ENCODE measurements around the gene PLB1. TPM values are rescaled to one million over a fixed set of nuclear protein-coding genes. Genes with fewer than 3 reads are reported as not detected.
A peak's percentile ranks its signal among the peaks of the same experiment; 100 is the strongest.

Gene PLB1
- total and polyA plus RNA-seq, 5 donors: 0.86 to 2.7 (median 2.2) TPM

DNA sequence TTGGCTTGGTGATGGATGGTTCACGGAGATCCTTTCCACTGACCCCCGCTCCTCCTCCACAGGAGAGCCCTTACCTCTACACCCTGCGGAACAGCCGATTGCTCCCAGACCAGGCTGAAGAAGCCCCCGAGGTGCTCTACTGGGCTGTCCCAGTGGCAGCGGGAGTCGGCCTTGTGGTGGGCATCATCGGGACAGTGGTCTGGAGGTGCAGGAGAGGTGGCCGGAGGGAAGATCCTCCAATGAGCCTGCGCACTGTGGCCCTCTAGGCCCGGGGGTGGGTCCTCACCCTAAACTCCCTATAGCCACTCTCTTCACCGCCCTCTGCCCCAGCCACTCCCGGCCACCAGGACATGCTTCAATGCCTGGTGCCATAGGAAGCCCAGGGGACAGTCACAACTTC is 146.9 kb downstream of the PLB1 start:
- H3K4me3 ChIP-seq (ENCODE audit: low read length): no peak overlapping the region
- 97% methylated on average over 13 of the region's 13 CpGs for WGBS
- H3K9me3 ChIP-seq (ENCODE audit: control insufficient read depth, low read length): no peaks in the 10 kb centered on the region
- H3K27ac ChIP-seq (ENCODE audit: low read length): no peak overlapping the region
- H3K27me3 ChIP-seq (ENCODE audit: control insufficient read depth, insufficient read depth): no peaks in the 10 kb centered on the region
- H3K4me1 ChIP-seq (ENCODE audit: control insufficient read depth, insufficient read depth, low read length): peaks cover 5% of the 10 kb centered on the region
- ATAC-seq (no peak), DNase-seq (no peak)
- intact Hi-C loops (cut with DNase I): no loop called here

DNA sequence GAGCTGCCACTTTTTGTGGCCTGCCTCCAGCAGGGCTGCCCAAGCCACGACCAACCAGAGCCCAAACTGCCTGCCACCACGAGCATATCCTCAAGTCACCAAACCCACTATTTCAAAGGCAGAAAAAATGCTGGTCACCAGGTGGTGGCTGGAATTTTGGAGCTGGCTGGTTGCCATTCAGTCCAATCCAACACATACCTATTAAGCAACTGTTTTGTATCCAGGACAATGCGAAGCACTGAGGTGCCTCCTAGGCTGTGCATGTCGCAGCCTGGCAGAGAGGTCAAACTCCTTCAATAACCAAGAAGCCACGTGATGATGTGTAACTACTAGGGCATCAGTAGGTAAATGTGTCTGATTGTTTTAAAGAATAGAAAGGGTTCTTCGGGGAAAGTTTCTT is 147.5 kb downstream of the PLB1 start:
- intact Hi-C loops (cut with DNase I): no loop called here
- H3K4me3 ChIP-seq (ENCODE audit: low read length): no peak overlapping the region
- DNase-seq (no peak), ATAC-seq (no peak)
- H3K9me3 ChIP-seq (ENCODE audit: control insufficient read depth, low read length): no peaks in the 10 kb centered on the region
- H3K27ac ChIP-seq (ENCODE audit: low read length): no peak overlapping the region
- WGBS: 87% methylated on average over 6 of the region's 6 CpGs
- no peaks in the 10 kb centered on the region for H3K27me3 ChIP-seq (ENCODE audit: control insufficient read depth, insufficient read depth)
- H3K4me1 ChIP-seq (ENCODE audit: control insufficient read depth, insufficient read depth, low read length): peaks cover 2% of the 10 kb centered on the region

DNA sequence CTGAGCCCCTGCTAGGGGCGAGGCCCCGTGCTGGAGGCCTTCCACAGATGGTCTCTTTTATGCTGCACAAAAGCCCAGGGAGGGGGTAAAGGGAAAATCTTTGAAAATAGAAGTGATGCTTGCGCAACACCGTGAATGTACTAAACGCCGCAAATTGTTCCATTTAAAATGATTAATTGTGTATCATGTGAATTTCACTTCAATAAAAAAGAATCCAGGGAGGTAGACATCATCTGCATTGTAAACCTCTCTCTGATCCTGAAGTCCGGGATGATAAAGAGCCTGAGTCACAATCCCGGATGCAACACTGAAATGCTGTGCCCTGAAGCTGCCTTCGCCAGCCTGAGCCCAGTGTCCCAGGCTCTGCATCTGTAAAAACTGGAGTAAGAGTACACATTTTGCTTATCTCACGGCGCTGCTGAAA is 148.1 kb downstream of the PLB1 start:
- 54% methylated on average over 11 of the region's 11 CpGs for WGBS
- H3K4me1 ChIP-seq (ENCODE audit: control insufficient read depth, insufficient read depth, low read length): no peaks in the 10 kb centered on the region

GRCh38 chr2:28644760-28645159 is 148.9 kb downstream of the PLB1 start:
- peak overlapping the region; percentile 56 for H3K27ac ChIP-seq (ENCODE audit: low read length)
- intact Hi-C loops (cut with DNase I): no loop called here
- H3K4me1 ChIP-seq (ENCODE audit: control insufficient read depth, insufficient read depth, low read length): no peaks in the 10 kb centered on the region
- 69% methylated on average over 7 of the region's 7 CpGs for WGBS
- no peaks in the 10 kb centered on the region for H3K9me3 ChIP-seq (ENCODE audit: control insufficient read depth, low read length)
- H3K4me3 ChIP-seq (ENCODE audit: low read length): no peak overlapping the region
- no peaks in the 10 kb centered on the region for H3K27me3 ChIP-seq (ENCODE audit: control insufficient read depth, insufficient read depth)
- ATAC-seq (peak; percentile 53 to 73), DNase-seq (peak in 1 of 3 donors; percentile 56)

More for the DNA sequence above, 148.1 kb downstream of the PLB1 start:
- Histone ChIP-seq H3K27ac (ENCODE audit: low read length) (peak overlapping the region; percentile 60), H3K4me3 (ENCODE audit: low read length) (no peak overlapping the region), H3K9me3 (ENCODE audit: control insufficient read depth, low read length) (no peaks in the 10 kb centered on the region), H3K27me3 (ENCODE audit: control insufficient read depth, insufficient read depth) (no peaks in the 10 kb centered on the region)
- intact Hi-C loops (cut with DNase I): no loop called here
- ATAC-seq (peak in 1 of 2 donors; percentile 32), DNase-seq (peak in 1 of 3 donors; percentile 62)

GRCh38 chr2:28645553-28645952 is 149.7 kb downstream of the PLB1 start:
- ATAC-seq: peak in 1 of 2 donors; percentile 51

DNA sequence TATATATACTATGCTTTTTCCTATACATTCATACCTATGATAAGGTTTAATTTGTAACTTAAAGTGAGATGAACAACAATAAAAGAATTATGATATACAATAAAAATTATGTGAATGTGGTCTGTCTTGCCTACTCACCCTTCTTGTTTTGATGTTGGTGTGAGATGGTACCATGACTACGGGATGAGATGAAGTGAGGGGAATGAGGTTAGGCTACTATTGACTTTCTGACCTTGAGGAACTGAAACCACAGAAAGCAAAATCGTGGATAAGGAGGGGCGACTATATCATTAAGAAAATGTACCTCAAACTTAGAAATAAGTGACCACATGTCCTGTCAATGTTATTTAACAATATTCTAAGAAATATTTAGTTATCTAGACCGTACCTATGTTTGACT is 151.8 kb downstream of the PLB1 start:
- Histone ChIP-seq H3K27ac (ENCODE audit: low read length) (no peak overlapping the region), H3K4me3 (ENCODE audit: low read length) (no peak overlapping the region), H3K4me1 (ENCODE audit: control insufficient read depth, insufficient read depth, low read length) (no peaks in the 10 kb centered on the region), H3K9me3 (ENCODE audit: control insufficient read depth, low read length) (no peaks in the 10 kb centered on the region), H3K27me3 (ENCODE audit: control insufficient read depth, insufficient read depth) (no peaks in the 10 kb centered on the region)
- ATAC-seq (no peak), DNase-seq (no peak)
- intact Hi-C loops (cut with DNase I): no loop called here
- WGBS: 80% methylated on average over 4 of the region's 4 CpGs

More at GRCh38 chr2:28645553-28645952, 149.7 kb downstream of the PLB1 start:
- no peak for DNase-seq
- Histone ChIP-seq H3K4me1 (ENCODE audit: control insufficient read depth, insufficient read depth, low read length) (no peaks in the 10 kb centered on the region), H3K9me3 (ENCODE audit: control insufficient read depth, low read length) (no peaks in the 10 kb centered on the region), H3K27me3 (ENCODE audit: control insufficient read depth, insufficient read depth) (no peaks in the 10 kb centered on the region), H3K4me3 (ENCODE audit: low read length) (no peak overlapping the region), H3K27ac (ENCODE audit: low read length) (no peak overlapping the region)
- intact Hi-C loops (cut with DNase I): no loop called here
- WGBS: 67% methylated on average over 2 of the region's 2 CpGs

GRCh38 chr2:28648147-28648546 is 152.3 kb downstream of the PLB1 start:
- H3K4me3 ChIP-seq (ENCODE audit: low read length): no peak overlapping the region
- WGBS: 52% methylated on average over 3 of the region's 3 CpGs
- intact Hi-C loops (cut with DNase I): no loop called here
- no peak overlapping the region for H3K27ac ChIP-seq (ENCODE audit: low read length)
- ATAC-seq (peak; percentile 80 to 87), DNase-seq (no peak)
- no peaks in the 10 kb centered on the region for H3K9me3 ChIP-seq (ENCODE audit: control insufficient read depth, low read length)
- H3K27me3 ChIP-seq (ENCODE audit: control insufficient read depth, insufficient read depth): no peaks in the 10 kb centered on the region
- H3K4me1 ChIP-seq (ENCODE audit: control insufficient read depth, insufficient read depth, low read length): no peaks in the 10 kb centered on the region

GRCh38 chr2:28648671-28649395 is 153.0 kb downstream of the PLB1 start:
- no peak for DNase-seq
- Histone ChIP-seq H3K27me3 (ENCODE audit: control insufficient read depth, insufficient read depth) (no peaks in the 10 kb centered on the region), H3K27ac (ENCODE audit: low read length) (no peak overlapping the region), H3K4me3 (ENCODE audit: low read length) (no peak overlapping the region), H3K4me1 (ENCODE audit: control insufficient read depth, insufficient read depth, low read length) (no peaks in the 10 kb centered on the region), H3K9me3 (ENCODE audit: control insufficient read depth, low read length) (no peaks in the 10 kb centered on the region)
- no peak for ATAC-seq
- intact Hi-C loops (cut with DNase I): no loop called here
- 62% methylated on average over 4 of the region's 4 CpGs for WGBS

DNA sequence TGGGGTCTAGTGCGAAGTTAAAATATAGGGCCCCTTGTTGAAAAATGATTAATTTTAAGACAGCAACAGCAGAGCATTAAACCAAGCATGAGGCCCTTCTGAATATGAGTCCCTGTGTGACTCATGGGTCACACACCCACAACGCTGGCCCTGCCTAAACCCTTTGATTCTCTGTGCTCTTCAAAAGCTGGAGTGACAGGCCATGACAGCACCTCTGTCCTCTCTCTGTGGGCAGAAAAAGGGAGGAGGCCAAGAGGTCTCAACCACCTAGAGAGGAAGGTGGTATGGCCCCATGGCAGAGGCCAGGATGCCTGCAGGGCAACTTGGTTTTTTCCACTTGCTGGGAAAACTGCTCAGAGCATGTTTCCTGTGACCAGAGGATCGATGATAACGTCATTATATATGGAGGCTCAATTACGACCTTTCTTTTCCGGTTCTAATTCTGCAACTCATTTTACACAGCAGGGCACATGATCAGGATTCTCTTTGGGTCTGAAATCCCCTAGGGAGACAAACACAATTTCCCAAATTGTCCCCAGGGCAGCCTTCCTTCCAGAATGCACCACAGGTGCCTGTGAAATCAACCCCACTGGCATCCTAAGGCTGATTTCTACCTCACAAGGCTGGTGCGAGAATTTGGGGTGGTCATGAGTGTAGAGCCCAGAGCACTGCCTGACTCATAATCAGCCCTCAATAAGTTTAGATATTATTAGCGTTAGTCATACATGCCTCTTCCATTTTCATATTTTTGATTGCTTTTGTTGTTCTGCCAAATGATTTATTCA is 153.8 kb downstream of the PLB1 start:
- no peaks in the 10 kb centered on the region for H3K4me1 ChIP-seq (ENCODE audit: control insufficient read depth, insufficient read depth, low read length)
- intact Hi-C loops (cut with DNase I): no loop called here
- H3K27ac ChIP-seq (ENCODE audit: low read length): no peak overlapping the region
- H3K4me3 ChIP-seq (ENCODE audit: low read length): no peak overlapping the region
- DNase-seq: no peak
- no peaks in the 10 kb centered on the region for H3K27me3 ChIP-seq (ENCODE audit: control insufficient read depth, insufficient read depth)
- H3K9me3 ChIP-seq (ENCODE audit: control insufficient read depth, low read length): no peaks in the 10 kb centered on the region
- ATAC-seq: peak in 1 of 2 donors; percentile 37
- 81% methylated on average over 8 of the region's 8 CpGs for WGBS

GRCh38 chr2:28650266-28650584 is 154.4 kb downstream of the PLB1 start:
- no peak for ATAC-seq
- Histone ChIP-seq H3K4me1 (ENCODE audit: control insufficient read depth, insufficient read depth, low read length) (no peaks in the 10 kb centered on the region), H3K27me3 (ENCODE audit: control insufficient read depth, insufficient read depth) (no peaks in the 10 kb centered on the region), H3K4me3 (ENCODE audit: low read length) (no peak overlapping the region), H3K27ac (ENCODE audit: low read length) (no peak overlapping the region), H3K9me3 (ENCODE audit: control insufficient read depth, low read length) (no peaks in the 10 kb centered on the region)
- DNase-seq: no peak
- intact Hi-C loops (cut with DNase I): no loop called here
- 68% methylated on average over 4 of the region's 4 CpGs for WGBS

- Histone ChIP-seq H3K4me3 (ENCODE audit: low read length) (no peak overlapping the region), H3K4me1 (ENCODE audit: control insufficient read depth, insufficient read depth, low read length) (no peaks in the 10 kb centered on the region), H3K27ac (ENCODE audit: low read length) (no peak overlapping the region), H3K27me3 (ENCODE audit: control insufficient read depth, insufficient read depth) (no peaks in the 10 kb centered on the region), H3K9me3 (ENCODE audit: control insufficient read depth, low read length) (no peaks in the 10 kb centered on the region)
- WGBS: 40% methylated on average over 1 of the region's 1 CpG
- ATAC-seq (no peak), DNase-seq (no peak)
- intact Hi-C loops (cut with DNase I): no loop called here
Observed at GRCh38 chr2:28652217-28652616, 156.4 kb downstream of the PLB1 start.
